Panc1 (cell line): Measurements from ENCODE around the gene SLC27A3. TPM values are rescaled to one million over a fixed set of nuclear protein-coding genes. Genes with fewer than 3 reads are reported as not detected.
A peak's percentile ranks its signal among the peaks of the same experiment; 100 is the strongest.

ENCODE experiments used
- ATAC-seq: fragments of 200-7000 bp; cut with Tn5 transposase; 2 replicates; pipeline ENCODE4 v1.9.1; 2020; ENCODE audit warnings: mild to moderate bottlenecking, moderate library complexity
- BruUV-seq: library from RNA; stranded (reverse); fragments of 400-500 nt; replicated peaks from 2 replicates; lab custom pipeline; 2021; lab: Mats Ljungman, UMichigan
- CTCF ChIA-PET: fragments of 300-600 bp; sonication (Branson Sonifier 250); formaldehyde crosslinking; loops from one replicate; lab custom pipeline; 2022; ENCODE audit warnings: antibody characterized with exemption; lab: Charles Lee
- POLR2A ChIA-PET: fragments of 300-600 bp; sonication (Branson Sonifier 250); formaldehyde crosslinking; loops from one replicate; lab custom pipeline; 2022; ENCODE audit warnings: antibody characterized with exemption; lab: Charles Lee
- DNase-seq: peaks from one replicate; pipeline ENCODE4 v3.0.0-alpha.2; 2010; ENCODE audit warnings: low read depth, low spot score
- H3K27ac ChIP-seq: 2 replicates; pipeline ENCODE4 v1.5.1; 2011; ENCODE audit warnings: mild to moderate bottlenecking, low read length, inconsistent platforms
- H3K27me3 ChIP-seq: fragments of 200-500 bp; sonication (Bioruptor generic); 2 replicates; pipeline ENCODE4 v1.6.0; 2014; ENCODE audit warnings: low read length, inconsistent platforms; ENCODE audit not compliant: control insufficient read depth, insufficient read depth
- H3K36me3 ChIP-seq: fragments of 200-500 bp; sonication (Bioruptor generic); 2 replicates; pipeline ENCODE4 v1.5.1; 2014; ENCODE audit warnings: inconsistent platforms, mild to moderate bottlenecking, low read length, moderate library complexity; ENCODE audit not compliant: control insufficient read depth, insufficient read depth
- H3K4me1 ChIP-seq: 2 replicates; pipeline ENCODE4 v1.5.1; 2011; ENCODE audit warnings: inconsistent platforms, mild to moderate bottlenecking, low read length, moderate library complexity; ENCODE audit not compliant: control insufficient read depth, insufficient read depth
- H3K4me3 ChIP-seq, 2 experiments: 2 replicates each; pipeline ENCODE4 v1.5.1; 2011 to 2012; ENCODE audit warnings: low read depth in 2 of 2, low read length in 2 of 2, mild to moderate bottlenecking in 2 of 2, inconsistent platforms in 1 of 2, moderate library complexity in 1 of 2
- H3K9me3 ChIP-seq: fragments of 200-500 bp; sonication (Bioruptor generic); 2 replicates; pipeline ENCODE4 v1.5.1; 2014; ENCODE audit warnings: low read depth, mild to moderate bottlenecking, inconsistent platforms, low read length, moderate library complexity; ENCODE audit not compliant: control insufficient read depth, insufficient read depth
- CTCF ChIP-seq: fragments of 450-650 bp; IDR thresholded peaks from 2 replicates; pipeline ENCODE4 v1.5.1; 2017; ENCODE audit warnings: mild to moderate bottlenecking
- POLR2AphosphoS5 ChIP-seq: IDR thresholded peaks from 2 replicates; pipeline ENCODE4 v1.6.1; 2012; ENCODE audit warnings: mild to moderate bottlenecking, low read depth, low read length, moderate library complexity
- REST ChIP-seq, 2 experiments: IDR thresholded peaks; 2 replicates each; pipeline ENCODE4 v1.6.1; 2011 to 2012; ENCODE audit warnings: low read depth in 2 of 2, control low read depth in 1 of 2, low read length in 1 of 2, mild to moderate bottlenecking in 1 of 2, moderate library complexity in 1 of 2; ENCODE audit not compliant: insufficient read depth in 1 of 2
- SIN3A ChIP-seq: IDR thresholded peaks from 2 replicates; pipeline ENCODE4 v1.6.1; 2012; ENCODE audit warnings: low read depth, mild to moderate bottlenecking, low read length, moderate library complexity, borderline replicate concordance; ENCODE audit not compliant: insufficient read depth
- TCF7L2 ChIP-seq: IDR thresholded peaks from 2 replicates; pipeline ENCODE4 v1.6.1; 2011; ENCODE audit warnings: mild to moderate bottlenecking, low read depth, low read length, inconsistent platforms
- in situ Hi-C: cut with HindIII; loops from 2 replicates; pipeline ENCODE4 v1.10.0; 2016; ENCODE audit warnings: low sequenced_read_pairs, low pct_unique_long_range_greater_than_20kb
- intact Hi-C: fragments of 100-400 bp; cut with micrococcal nuclease; formaldehyde crosslinking; loops from one replicate; pipeline ENCODE4 v1.10.0; 2022; ENCODE audit not compliant: unreplicated experiment
- total RNA-seq: library from RNA; stranded (reverse); gene quantifications from one replicate; pipeline ENCODE4 v1.2.1, GENCODE V29; 2021; ENCODE audit not compliant: unreplicated experiment

The SLC27A3 gene
- total RNA-seq, 1 experiment from 2014 or later: 8.0 TPM

GRCh38 chr1:153748903-153749302, 26.3 kb upstream of the SLC27A3 start:
- ChIA-PET CTCF (interaction anchor here (0.7 kb wide), 1 partner anchor 13 kb away, joined by 3 read pairs; no protein-coding TSS in a partner anchor), POLR2A (interaction anchor here (0.5 kb wide), 1 partner anchor 181 kb away, joined by 3 read pairs; no protein-coding TSS in a partner anchor)
- Histone ChIP-seq H3K36me3 (peaks cover 27% of the 10 kb centered on the region), H3K27ac (no peak overlapping the region), H3K27me3 (no peaks in the 10 kb centered on the region), H3K9me3 (no peaks in the 10 kb centered on the region), H3K4me3 (no peak overlapping the region), H3K4me1 (no peaks in the 10 kb centered on the region)
- intact Hi-C loops (loop anchor here (1.0 kb wide), 1 partner anchor 72 kb away; no protein-coding TSS in a partner anchor), in situ Hi-C loops (no loop called here)
- no TSS peak for BruUV-seq
- ATAC-seq: peak; percentile 7; the same call in 1 of the 2 replicates
- no peak for TF ChIP-seq POLR2AphosphoS5
- TF ChIP-seq CTCF: no peak
- TF ChIP-seq REST (IDR thresholded peaks at IDR 0.05; ENCODE audit: insufficient read depth in 1 of 2, low read depth in 2 of 2, low read length in 1 of 2): no peak
- TF ChIP-seq TCF7L2: no peak
- no peak for TF ChIP-seq SIN3A
- no peak for DNase-seq

- ATAC-seq (peak; percentile 99), DNase-seq (peak; percentile 67)
- in situ Hi-C loops: no loop called here
- ChIA-PET POLR2A (no interaction called here), CTCF (interaction anchor here (0.7 kb wide), 1 partner anchor 13 kb away, joined by 3 read pairs; no protein-coding TSS in a partner anchor)
- H3K27ac ChIP-seq: no peak overlapping the region
- H3K4me1 ChIP-seq: no peaks in the 10 kb centered on the region
- no peak for TF ChIP-seq SIN3A
- TF ChIP-seq CTCF: peak; percentile 96
- no peaks in the 10 kb centered on the region for H3K9me3 ChIP-seq
- intact Hi-C loops: loop anchor here (1.0 kb wide), 1 partner anchor 72 kb away; no protein-coding TSS in a partner anchor
- peaks cover 30% of the 10 kb centered on the region for H3K36me3 ChIP-seq
- BruUV-seq: no TSS peak
- H3K27me3 ChIP-seq: no peaks in the 10 kb centered on the region
- H3K4me3 ChIP-seq: no peak overlapping the region
These were observed 25.7 kb upstream of the SLC27A3 start for GRCh38 chr1:153749408-153750005.
